GM10847 (cell line): ENCODE data around the gene ABCA4.

ENCODE experiments used
- POLR2A ChIP-seq: IDR thresholded peaks from 2 replicates; pipeline ENCODE4 v1.6.1; 2011; ENCODE audit not compliant: insufficient read length; ENCODE audit errors: extremely low read depth

ABCA4 gene

DNA sequence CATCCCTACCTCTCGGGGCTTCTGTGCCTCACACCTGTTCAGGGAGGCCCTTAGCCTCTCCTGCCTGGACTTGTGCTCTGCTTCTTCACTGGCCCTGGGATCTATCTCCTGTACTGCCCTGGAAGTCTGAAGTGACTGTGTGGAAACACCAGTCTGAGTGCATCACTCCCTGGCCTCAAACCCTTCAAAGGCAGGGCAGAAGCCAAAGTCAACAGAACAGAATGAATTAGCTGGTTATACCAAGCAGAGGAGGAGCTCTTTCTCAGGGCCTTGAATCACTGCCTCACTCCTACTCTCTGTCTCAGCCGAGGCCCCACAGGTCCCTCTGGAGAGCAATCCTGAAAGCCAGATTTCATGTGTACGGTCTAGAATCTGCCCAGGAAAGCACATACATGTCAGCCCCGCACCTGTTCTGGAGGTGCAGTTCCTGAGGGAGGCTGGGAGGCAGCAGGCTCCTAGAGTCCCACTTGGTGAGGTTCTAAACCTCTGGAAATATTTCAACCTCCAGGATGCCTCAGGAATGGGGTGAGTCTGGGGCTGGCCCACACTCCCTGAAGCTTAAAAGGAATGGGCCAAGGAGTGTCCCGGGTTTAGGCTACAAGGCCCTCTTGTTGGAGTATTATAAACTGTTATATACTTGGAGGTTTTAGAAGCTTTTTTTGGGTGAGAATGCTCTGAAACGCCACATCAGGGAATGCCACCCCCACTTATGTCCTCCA is 98.3 kb downstream of the ABCA4 start:
- TF ChIP-seq POLR2A: no peak

DNA sequence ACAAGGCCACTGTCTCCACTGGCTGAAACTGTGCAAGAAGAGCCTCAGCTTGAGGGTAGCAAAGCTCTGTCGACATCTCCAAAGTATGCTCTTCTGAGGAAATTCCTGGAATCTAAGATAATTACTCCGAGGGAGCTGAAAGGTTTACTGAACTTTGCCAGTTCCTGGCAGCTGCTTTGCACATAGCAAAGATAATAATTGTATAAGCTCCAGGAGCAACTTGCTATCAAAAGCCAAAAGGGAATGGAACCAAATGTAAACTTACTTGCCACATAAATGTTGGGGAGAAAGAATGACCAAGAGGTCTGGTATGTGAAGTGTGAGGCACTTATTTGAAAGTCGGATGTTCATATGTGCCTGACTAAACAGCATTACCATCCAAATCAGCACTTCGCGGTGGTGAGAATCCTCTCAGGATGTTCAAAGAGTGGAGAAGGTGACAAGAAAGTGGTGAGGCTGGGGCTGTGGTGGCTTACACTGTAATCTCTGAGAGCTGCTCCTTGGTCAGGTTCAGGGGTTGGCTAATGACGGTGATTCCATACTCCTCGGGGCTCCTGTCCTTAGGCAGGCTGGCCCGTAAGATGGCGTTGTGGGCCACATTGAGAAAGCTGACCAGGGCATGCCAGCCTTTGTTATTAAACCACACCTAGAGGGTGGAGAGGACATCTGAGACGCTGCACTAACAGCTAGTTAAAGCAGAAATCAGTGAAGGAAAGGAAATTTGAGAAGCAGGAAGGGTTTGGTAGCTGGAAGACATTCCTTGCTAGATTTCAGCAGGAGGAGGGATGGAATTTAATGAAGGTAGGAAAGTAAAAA is 100.0 kb downstream of the ABCA4 start:
- TF ChIP-seq POLR2A: no peak

DNA sequence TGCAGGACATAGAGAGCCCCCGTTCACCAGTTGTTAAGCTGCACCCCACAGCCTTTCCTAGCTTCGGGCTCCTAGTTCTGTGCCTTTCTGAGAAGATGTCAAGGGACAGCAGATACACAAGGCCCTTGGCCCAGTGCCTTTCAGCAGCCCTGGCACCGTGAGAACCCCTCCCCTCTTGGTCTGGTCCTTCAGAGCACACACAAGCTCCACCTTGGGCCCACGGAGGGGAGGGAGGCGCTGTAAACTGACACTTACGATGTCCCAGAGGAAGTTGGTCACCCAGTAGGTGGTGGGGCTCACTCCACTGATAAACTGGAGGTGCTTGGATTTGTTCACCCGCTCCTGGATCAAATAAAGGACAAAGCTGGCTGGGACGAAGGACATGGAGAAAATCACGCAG is 101.6 kb downstream of the ABCA4 start:
- no peak for TF ChIP-seq POLR2A

DNA sequence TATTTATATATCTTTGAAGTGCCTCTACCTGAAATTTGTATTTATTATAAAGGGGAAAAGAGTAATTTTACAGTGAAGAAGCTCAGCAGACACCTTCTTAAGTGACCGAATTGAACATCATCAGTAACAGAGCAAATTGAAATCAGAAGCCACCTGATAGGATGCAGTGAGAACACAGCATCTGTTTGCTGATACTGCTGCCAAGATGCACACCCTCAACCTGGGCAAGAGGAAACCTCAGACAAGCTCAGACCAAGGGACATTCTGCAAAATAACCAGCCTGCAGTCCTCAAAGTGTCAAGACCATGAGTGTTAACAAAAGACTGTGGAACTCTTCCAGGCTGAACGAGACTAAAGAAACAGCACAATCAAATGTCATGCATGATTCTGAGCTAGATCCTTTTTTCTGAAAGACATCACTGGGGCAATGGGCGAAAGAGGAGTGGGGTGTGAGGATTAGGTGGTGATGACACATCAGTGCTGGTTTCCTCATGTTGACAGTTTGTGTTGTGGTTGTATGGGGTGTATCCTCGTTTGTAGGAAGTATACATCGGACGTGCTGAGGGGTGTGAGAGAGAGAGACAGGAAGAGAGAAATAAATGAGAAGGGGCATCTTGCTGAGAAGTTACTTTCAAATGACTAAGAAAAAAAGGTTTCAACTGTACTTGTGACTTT is 103.7 kb downstream of the ABCA4 start:
- no peak for TF ChIP-seq POLR2A

DNA sequence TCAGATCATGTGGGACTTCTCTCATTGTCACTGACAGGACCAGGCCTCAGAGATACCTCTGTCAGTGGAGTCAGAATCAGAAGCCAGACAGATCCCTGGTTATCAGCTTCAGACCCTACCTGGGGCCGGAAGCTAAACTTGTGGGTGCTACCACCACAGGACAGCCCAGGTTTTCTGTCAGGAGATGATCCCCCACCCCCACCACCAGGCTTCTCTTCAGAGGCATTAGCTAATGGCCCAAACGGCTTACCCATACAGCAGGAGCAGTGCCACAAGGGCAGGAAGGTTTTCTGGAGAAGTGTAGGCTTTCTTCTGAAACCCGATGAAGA is 105.5 kb downstream of the ABCA4 start:
- no peak for TF ChIP-seq POLR2A

DNA sequence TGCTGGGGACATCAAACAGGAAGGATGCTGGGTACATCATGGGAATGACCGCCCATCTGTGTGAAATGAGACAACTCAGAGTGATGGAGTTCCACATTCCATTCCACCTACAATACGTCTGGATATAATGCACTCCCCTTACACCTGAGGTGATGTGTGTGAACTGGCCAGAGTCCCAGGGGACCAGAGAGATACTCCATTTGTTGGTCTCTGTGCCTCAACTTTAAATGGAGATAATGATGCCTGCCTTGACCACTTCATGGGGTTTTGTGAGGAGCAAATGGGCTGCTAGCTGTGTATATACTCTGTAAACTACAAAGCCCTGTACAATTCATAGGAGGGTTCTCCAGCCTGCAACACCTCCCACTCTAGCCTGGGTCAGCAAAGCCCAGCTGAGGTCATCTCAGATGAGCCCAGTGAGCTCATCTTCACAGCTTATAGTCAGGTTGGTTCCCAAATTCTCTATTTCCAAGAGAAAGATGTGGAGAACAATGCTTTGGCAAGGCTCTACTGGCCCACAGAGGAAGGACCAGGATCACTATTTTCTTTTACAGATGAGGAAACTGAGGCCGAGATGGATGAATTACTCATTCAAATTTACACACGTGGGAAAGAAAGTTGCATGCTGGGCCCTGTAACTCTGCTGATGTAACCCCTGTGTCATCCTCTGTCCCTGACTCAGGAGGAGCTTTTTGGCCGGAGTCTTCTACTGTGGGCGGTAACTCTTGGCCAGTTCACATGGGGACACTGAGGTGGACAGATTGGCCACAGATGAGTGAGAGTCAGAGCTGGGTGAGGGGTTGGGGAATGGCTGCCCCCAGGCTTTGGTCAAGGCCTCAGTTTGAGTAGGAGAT is 106.1 kb downstream of the ABCA4 start:
- no peak for TF ChIP-seq POLR2A

DNA sequence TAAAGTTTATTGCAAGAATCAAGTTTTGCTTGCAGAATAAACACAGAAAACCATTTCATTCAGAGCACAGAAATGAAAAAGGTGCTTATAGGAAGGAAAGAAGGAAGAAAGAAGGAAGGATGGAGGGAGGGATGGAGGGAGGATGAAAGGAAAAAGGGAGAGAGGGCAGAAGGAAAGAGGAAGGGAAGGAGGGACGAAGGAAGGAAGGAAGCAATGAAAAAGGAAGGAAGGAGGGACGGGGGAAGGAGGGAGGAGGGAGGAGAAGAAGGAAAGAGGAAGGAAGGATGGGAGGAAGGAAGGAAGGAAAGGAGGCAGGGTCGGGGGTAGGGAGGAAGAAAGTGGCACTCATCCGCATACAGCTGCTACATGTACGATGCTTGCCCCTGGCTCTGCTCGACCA is 106.9 kb downstream of the ABCA4 start:
- no peak for TF ChIP-seq POLR2A

DNA sequence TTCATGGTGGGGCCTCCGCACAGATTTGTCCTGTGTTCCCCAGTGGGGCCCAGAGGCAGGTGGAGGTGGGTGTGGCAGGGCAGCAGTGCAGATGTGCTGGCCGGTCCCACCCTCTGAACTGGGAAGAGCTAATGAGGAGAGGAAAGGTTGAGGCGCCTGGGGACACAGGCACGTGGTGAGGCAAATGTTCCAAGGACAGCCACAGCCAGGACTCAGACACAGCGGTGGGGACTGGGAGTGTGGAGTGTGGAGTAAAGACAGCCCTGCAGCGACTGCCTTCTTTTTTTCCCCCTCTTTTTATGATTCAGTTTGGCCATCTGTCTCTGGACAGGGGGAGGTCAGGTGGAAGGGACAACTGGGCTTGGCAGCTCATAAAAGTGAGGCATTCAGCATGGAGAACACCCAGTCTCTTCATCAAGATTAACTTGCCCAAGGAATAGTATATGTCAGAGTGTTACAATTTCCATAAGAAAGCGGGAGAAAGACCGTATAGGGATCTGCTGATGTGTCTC is 107.5 kb downstream of the ABCA4 start:
- no peak for TF ChIP-seq POLR2A

DNA sequence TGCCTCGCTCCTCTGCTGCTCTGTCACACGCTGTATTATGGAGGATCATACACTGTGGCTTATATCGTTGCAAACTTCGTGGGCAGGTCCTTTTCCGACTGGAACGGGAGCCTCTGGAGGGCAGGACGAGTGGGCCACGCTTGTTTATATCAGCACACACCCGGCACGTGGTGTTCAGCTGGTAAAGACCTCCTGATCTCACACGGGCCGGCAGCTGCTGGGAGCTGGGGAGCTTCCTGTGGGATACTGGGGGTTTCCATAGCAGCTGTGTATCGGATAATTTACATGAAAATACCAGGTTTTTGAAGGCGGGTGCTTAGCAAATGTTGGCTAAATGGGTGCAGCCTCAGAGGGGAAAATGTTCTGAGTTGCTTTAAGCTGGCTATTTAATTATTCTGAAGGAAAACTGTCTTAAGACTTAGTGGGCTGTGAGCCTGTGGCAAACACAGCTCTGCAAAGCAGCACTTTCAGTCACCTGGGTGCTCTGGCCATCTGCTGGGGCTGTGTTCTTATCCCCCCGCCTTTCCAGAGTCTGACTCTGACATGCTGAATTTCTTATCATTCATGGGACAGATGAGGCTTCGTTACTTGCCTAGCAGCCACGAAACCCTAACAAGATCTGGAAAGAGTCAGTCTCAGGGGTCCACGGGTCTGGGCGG is 108.1 kb downstream of the ABCA4 start:
- no peak for TF ChIP-seq POLR2A

DNA sequence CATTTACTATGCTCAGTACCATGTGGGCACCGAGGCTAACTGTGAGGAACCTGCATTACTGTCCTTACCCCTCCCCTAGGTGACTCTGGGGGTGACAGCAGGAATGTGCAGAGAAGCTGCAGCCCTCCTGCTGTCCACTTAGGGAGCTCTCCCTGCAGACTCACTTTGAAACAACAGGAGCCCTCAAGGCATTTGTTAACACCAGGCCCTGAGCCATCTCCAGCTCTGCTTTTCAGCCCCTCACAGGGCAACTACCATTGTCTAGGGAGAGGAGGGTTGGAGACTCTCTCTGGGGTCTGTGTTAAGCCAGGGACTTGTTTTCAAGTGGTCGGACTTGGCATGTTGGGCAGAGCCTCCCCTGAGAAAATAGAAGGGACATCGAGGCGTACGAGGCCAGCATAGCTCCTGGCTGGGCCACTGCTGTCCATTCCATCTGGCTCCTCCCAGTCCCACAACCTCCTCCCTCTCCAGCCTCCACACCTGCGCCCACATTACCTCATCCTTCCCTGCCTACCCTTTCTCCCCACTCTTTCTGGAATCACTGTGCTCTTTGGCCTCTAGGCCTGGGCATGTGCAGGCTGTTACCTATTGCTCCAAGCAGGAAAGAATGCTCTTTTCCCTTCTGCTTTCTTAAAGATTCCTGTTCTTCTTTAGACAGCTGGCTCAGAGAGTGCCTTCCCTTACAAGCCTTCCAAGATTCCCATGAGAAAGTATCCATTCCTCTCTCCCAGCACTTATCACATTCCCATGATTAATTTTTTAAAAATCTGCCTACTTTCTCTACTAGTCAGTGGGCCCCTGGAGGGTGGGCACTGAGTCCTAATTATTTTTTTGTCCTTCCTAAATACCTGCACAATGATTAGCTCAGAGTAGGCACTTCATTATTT is 109.0 kb downstream of the ABCA4 start:
- TF ChIP-seq POLR2A: no peak

DNA sequence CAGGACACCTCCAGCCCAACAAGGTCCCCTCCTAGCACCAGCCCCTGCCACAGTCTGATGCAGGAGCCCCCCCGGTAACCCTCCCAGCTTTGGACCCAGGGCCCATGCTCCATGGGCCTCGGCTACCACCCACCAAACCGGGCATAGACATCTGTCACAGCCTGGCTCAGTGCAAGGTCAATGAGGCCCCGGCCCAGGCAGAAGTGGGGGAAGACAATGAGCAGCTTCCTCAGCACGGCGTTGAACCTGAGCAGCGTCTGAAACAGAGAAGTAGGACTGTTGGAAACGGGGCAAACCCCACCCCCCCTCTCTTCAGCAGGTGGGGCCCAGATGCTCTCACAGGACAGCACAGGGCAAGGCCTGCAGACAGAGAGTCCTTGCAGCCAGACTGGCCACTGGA is 109.8 kb downstream of the ABCA4 start:
- TF ChIP-seq POLR2A: no peak

DNA sequence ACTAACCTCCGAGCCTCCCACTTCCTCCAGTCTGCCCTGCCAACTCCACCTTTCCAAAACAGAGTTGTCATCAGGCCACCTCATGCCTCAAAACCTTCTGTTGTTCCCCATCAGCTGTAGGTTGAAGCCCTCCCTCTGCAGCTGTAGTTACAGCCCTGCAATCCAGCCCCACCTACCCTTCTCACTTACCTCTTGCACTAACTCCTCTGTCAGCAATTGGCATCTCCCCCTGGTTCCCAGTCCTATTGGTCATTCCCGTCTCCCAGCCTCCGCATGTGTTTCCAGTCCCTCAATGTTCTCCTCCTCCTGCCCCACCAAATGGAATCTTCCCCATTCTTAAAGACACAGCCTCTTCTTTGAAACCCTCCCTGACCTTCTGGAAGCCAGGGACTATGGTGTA is 111.6 kb downstream of the ABCA4 start:
- TF ChIP-seq POLR2A: no peak

DNA sequence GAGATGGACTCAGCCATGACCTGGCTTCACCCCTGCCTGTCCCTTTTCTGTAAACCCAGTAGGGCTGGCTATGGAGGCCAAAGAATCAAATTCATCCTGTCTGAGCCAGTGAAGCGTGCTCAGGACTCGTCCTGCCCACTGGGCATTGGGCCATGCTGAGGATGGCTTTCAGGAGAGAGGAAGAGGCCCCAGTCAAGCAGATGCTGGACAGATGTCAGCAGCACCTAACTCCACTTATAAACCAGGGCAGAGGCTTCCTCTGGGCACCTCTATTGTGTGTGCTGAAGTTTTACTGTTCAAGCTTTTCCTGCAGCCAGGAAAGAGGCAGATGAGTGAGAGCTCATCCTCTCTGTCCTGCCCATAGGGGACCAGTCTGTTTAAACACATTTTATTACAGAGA is 114.3 kb downstream of the ABCA4 start:
- TF ChIP-seq POLR2A: no peak

DNA sequence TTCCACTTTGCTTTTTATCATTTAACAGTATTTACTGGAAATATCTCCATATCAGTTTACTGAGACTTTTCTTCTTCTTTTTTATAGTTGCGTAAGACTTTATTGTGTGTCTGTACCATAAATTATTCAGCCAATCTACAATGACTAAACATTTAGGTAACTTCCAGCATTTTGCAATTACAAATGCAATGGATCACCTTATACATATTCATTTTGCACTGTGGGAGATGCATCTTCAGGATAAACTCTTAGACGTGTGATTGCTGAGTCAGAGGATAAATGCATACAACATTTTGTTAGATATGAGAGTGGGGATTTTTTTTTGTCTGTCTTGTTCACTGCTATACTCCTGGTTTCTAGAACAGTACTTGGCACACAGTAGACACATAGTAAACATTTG is 116.0 kb downstream of the ABCA4 start:
- TF ChIP-seq POLR2A: no peak
